ENCODE measurements around the gene WDR5B. TPM values are rescaled to one million over a fixed set of nuclear protein-coding genes. Genes with fewer than 3 reads are reported as not detected.

Gene WDR5B
- total RNA-seq, 1 donor from 2014 or later = 11.8 TPM

- H3K4me3 Mint-ChIP-seq = no peak overlapping the region
- no peak overlapping the region for H3K9ac ChIP-seq
- no peaks in the 10 kb centered on the region for H3K27me3 ChIP-seq
- H3K27ac ChIP-seq = no peak overlapping the region
- H3F3A ChIP-seq (ENCODE audit: low read depth) = no peaks in the 10 kb centered on the region
- H3K4me1 Mint-ChIP-seq = peaks cover 10% of the 10 kb centered on the region
- peaks cover 3% of the 10 kb centered on the region for H3K36me3 Mint-ChIP-seq
- H3K4me2 ChIP-seq = no peak overlapping the region
- no peak for DNase-seq (ENCODE audit: low spot score)
- no peak overlapping the region for H3K4me3 ChIP-seq
- peaks cover 18% of the 10 kb centered on the region for H3K79me2 ChIP-seq (ENCODE audit: low read depth)
- H3K27ac Mint-ChIP-seq = no peak overlapping the region
- H3K9me3 Mint-ChIP-seq = no peaks in the 10 kb centered on the region
- no peak overlapping the region for H2AFZ ChIP-seq (replicated peaks)
- no peaks in the 10 kb centered on the region for H3K9me3 ChIP-seq (ENCODE audit: low read depth)
- no peaks in the 10 kb centered on the region for H3K36me3 ChIP-seq
- H3K27me3 Mint-ChIP-seq (ENCODE audit: insufficient read depth, low read depth) = no peaks in the 10 kb centered on the region
- peaks cover 3% of the 10 kb centered on the region for H3K4me1 ChIP-seq
- H4K20me1 ChIP-seq (ENCODE audit: low read depth) = no peaks in the 10 kb centered on the region
- TF ChIP-seq EZH2phosphoT487 (IDR thresholded peaks at IDR 0.05) (no peak), EZH2 (IDR thresholded peaks at IDR 0.05) (no peak), CTCF (IDR thresholded peaks at IDR 0.05) (no peak)
These were observed 5.8 kb downstream of the WDR5B start for GRCh38 chr3:122410111-122410510.

- no peaks in the 10 kb centered on the region for H3K9me3 ChIP-seq (ENCODE audit: low read depth)
- no peaks in the 10 kb centered on the region for H4K20me1 ChIP-seq (ENCODE audit: low read depth)
- no peak for DNase-seq (ENCODE audit: low spot score)
- H3K4me3 ChIP-seq = no peak overlapping the region
- H3K27ac Mint-ChIP-seq = no peak overlapping the region
- no peak overlapping the region for H3K4me3 Mint-ChIP-seq
- no peak overlapping the region for H3K9ac ChIP-seq
- H3K36me3 Mint-ChIP-seq = peaks cover 3% of the 10 kb centered on the region
- no peaks in the 10 kb centered on the region for H3K9me3 Mint-ChIP-seq
- H3K27me3 ChIP-seq = no peaks in the 10 kb centered on the region
- H3K4me2 ChIP-seq = peak overlapping the region; percentile 27
- peaks cover 12% of the 10 kb centered on the region for H3K79me2 ChIP-seq (ENCODE audit: low read depth)
- no peaks in the 10 kb centered on the region for H3F3A ChIP-seq (ENCODE audit: low read depth)
- H3K27me3 Mint-ChIP-seq (ENCODE audit: insufficient read depth, low read depth) = no peaks in the 10 kb centered on the region
- H3K27ac ChIP-seq = no peak overlapping the region
- H3K36me3 ChIP-seq = no peaks in the 10 kb centered on the region
- TF ChIP-seq CTCF (IDR thresholded peaks at IDR 0.05) = no peak
- no peak for TF ChIP-seq EZH2phosphoT487 (IDR thresholded peaks at IDR 0.05)
- no peak for TF ChIP-seq EZH2 (IDR thresholded peaks at IDR 0.05)
- H3K4me1 ChIP-seq = no peaks in the 10 kb centered on the region
- peaks cover 4% of the 10 kb centered on the region for H3K4me1 Mint-ChIP-seq
- H2AFZ ChIP-seq (replicated peaks) = no peak overlapping the region
These were observed 6.4 kb downstream of the WDR5B start for GRCh38 chr3:122409446-122409845.

GRCh38 chr3:122407946-122408345 is 7.9 kb downstream of the WDR5B start:
- no peak for DNase-seq (ENCODE audit: low spot score)
- no peaks in the 10 kb centered on the region for H3K27me3 ChIP-seq
- peaks cover 3% of the 10 kb centered on the region for H3K79me2 ChIP-seq (ENCODE audit: low read depth)
- Mint-ChIP-seq H3K27me3 (ENCODE audit: insufficient read depth, low read depth) (no peaks in the 10 kb centered on the region), H3K4me3 (no peak overlapping the region), H3K36me3 (peaks cover 3% of the 10 kb centered on the region), H3K9me3 (no peaks in the 10 kb centered on the region), H3K4me1 (no peaks in the 10 kb centered on the region), H3K27ac (no peak overlapping the region)
- H3K9me3 ChIP-seq (ENCODE audit: low read depth) = no peaks in the 10 kb centered on the region
- no peak overlapping the region for H3K9ac ChIP-seq
- no peak for TF ChIP-seq EZH2phosphoT487 (IDR thresholded peaks at IDR 0.05)
- no peak for TF ChIP-seq CTCF (IDR thresholded peaks at IDR 0.05)
- no peak for TF ChIP-seq EZH2 (IDR thresholded peaks at IDR 0.05)
- H3K4me1 ChIP-seq = no peaks in the 10 kb centered on the region
- H3K4me2 ChIP-seq = no peak overlapping the region
- no peak overlapping the region for H3K27ac ChIP-seq
- H2AFZ ChIP-seq (replicated peaks) = no peak overlapping the region
- H4K20me1 ChIP-seq (ENCODE audit: low read depth) = no peaks in the 10 kb centered on the region
- no peak overlapping the region for H3K4me3 ChIP-seq
- no peaks in the 10 kb centered on the region for H3F3A ChIP-seq (ENCODE audit: low read depth)
- no peaks in the 10 kb centered on the region for H3K36me3 ChIP-seq
